ENCODE results near the gene SEMA5B.

SEMA5B gene, protein sequence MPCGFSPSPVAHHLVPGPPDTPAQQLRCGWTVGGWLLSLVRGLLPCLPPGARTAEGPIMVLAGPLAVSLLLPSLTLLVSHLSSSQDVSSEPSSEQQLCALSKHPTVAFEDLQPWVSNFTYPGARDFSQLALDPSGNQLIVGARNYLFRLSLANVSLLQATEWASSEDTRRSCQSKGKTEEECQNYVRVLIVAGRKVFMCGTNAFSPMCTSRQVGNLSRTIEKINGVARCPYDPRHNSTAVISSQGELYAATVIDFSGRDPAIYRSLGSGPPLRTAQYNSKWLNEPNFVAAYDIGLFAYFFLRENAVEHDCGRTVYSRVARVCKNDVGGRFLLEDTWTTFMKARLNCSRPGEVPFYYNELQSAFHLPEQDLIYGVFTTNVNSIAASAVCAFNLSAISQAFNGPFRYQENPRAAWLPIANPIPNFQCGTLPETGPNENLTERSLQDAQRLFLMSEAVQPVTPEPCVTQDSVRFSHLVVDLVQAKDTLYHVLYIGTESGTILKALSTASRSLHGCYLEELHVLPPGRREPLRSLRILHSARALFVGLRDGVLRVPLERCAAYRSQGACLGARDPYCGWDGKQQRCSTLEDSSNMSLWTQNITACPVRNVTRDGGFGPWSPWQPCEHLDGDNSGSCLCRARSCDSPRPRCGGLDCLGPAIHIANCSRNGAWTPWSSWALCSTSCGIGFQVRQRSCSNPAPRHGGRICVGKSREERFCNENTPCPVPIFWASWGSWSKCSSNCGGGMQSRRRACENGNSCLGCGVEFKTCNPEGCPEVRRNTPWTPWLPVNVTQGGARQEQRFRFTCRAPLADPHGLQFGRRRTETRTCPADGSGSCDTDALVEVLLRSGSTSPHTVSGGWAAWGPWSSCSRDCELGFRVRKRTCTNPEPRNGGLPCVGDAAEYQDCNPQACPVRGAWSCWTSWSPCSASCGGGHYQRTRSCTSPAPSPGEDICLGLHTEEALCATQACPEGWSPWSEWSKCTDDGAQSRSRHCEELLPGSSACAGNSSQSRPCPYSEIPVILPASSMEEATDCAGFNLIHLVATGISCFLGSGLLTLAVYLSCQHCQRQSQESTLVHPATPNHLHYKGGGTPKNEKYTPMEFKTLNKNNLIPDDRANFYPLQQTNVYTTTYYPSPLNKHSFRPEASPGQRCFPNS

DNA sequence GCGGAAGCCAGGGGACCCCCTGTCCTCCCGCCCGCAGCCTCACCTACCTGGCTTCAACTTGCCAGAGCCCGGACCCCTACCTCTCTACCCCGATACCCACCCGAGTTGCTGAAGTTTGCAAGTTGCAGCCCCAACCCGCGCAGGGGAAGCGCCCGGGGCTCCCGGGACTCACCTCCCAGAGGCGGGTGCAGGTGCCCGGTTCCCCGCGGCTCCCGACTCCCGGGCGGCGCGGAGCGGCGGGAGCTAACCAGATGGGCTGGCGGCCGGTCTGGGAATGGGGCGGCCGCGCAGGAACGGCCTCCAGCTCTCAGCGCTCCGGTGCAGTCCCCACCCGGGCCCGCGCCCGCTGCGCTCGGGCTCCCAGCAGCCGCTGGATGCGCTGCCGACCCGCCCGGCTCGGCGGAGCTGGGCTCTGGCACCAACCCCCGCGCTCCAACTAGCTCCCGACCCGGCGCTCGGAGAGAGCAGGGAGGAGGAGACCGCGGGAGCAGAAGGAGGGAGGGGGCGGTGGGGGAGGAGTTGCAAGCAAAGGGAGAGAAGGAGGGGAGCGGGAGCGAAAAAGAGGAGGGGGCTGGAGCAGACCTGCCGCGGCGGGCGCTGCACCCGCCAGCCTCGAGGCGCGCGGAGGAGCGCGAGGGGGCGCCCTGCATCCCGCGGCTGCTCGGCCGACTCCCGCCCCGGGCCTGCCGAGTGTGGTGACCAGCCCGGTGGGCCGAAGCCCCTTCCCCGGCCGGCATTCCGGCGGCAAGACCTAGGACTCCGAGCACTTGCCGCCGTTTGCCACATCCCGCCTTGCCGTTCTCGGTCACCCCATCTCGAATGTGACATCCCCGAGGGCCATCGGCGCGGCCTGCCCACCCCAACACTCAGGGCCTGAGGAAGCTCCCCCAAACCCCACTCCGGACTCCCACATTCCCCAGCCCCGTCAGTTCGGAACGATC, at the start of gene SEMA5B:
Gene SEMA5B, minus strand, starts transcription at position 472 of the 941 bp plus-strand sequence. CDS start 66,500 bp downstream, outside the sequence.
- peak; percentile 40 for TF ChIP-seq CTCF (IDR thresholded peaks at IDR 0.05; ENCODE audit: extremely low read depth, missing control alignments)
- peak; percentile 74 for DNase-seq (ENCODE audit: low spot score)

DNA sequence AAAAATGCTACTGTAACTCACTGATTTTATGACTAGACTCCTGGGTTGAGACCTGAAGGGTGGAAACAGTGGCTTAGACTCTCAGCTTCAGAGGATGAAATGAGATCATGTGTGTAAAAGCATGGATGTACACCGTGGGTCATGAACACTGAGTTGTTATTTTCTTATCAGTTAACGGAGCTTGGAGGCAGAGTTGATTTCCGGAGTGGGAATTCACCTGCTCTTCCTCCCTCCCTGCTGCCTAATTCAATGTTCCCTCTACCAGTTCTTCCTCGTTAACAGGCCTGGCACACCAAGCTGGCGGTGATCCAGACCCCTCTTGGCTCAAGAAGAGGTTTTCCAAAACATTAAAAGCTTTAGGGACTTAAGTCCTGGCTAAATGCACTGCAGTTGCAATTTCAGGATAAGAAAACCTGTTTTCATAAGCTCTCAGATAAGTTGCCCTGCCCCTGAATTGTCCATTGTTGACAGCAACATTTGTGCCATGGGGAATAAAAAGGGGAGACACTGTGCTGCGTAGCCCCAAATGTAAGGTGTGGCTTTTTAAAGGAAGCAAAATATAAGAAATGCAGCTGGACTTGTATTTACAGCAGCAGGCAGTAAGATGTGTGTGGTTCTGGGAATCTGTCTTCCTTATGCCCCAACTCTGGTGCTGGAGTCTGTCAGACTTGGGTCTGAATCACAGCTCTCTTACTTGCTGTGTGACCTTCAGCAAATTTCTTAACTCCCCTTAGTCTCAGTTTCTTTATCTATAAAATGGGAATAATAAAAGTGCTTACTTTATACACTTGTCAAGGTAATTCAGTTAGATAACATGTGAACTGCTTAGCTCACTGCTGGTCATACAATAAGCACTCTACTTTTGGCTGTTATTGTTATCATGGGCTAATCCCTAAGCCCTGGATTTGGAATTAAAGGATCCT, 49.2 kb upstream of the SEMA5B start:
- no peak for DNase-seq (ENCODE audit: low spot score)

GRCh38 chr3:123076112-123076495, 48.5 kb upstream of the SEMA5B start:
- no peak for TF ChIP-seq CTCF (IDR thresholded peaks at IDR 0.05; ENCODE audit: extremely low read depth, missing control alignments)
- DNase-seq (ENCODE audit: low spot score) = no peak

More for the DNA sequence above, 49.2 kb upstream of the SEMA5B start:
- TF ChIP-seq CTCF (IDR thresholded peaks at IDR 0.05; ENCODE audit: extremely low read depth, missing control alignments) = no peak

- no peak for DNase-seq (ENCODE audit: low spot score)
- no peak for TF ChIP-seq CTCF (IDR thresholded peaks at IDR 0.05; ENCODE audit: extremely low read depth, missing control alignments)
Observed at GRCh38 chr3:123075359-123075758, 47.8 kb upstream of the SEMA5B start.

DNA sequence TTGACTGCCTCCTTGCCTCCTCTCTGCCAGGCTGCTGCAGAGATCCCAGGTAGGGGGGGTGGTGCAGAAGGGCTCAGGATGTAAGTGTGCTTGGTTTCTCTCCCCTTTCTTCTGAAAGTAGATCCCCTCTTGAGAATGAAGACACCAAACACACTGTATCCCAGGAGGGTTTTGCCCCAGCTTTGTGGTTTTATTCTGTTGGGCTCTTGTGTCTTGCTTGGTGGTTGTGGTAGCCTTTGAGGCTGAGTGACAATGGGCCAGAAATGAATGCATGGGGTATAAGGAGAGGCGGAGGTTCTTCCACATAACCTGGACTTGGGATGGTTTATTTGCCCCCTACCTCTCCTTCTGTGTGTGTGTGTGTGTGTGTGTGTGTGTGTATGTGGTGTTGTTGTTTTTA, 45.0 kb upstream of the SEMA5B start:
- DNase-seq (ENCODE audit: low spot score) = no peak
- TF ChIP-seq CTCF (IDR thresholded peaks at IDR 0.05; ENCODE audit: extremely low read depth, missing control alignments) = no peak

DNA sequence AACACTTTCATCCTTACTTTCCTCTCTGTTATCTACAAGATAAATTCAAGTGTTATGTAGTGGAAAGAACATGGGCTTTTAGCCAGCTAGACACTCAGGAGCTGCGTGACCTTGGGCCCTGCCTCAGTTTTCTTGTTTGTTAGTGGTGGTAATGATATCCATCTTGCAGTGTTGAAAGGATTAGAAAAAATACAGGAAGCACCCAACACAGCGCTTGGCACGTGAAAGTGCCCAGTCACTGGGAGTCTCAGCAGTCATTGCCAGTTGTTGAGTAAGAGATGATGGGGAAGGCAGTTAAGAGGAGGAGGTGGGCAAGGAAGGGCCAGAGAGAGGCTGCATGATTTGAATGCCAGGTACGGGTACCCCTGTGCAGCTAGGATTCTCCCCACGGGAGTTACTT, 44.6 kb upstream of the SEMA5B start:
- no peak for DNase-seq (ENCODE audit: low spot score)
- no peak for TF ChIP-seq CTCF (IDR thresholded peaks at IDR 0.05; ENCODE audit: extremely low read depth, missing control alignments)

Data from GM20000 (cell line).